Loucy (cell line): ENCODE measurements around the gene SOX1.

Experiments used
- EZH2phosphoT487 ChIP-seq: fragments of 200-600 bp; IDR thresholded peaks from 2 replicates; pipeline ENCODE4 v1.6.1; 2018; ENCODE audit warnings: antibody characterized with exemption, mild to moderate bottlenecking, moderate library complexity, borderline replicate concordance
- TF ChIP-seq, protein P1 (sequence below): fragments of 200-600 bp; sonication (generic); conservative IDR thresholded peaks from 2 replicates; pipeline ENCODE4 v1.5.1; 2014; ENCODE audit warnings: mild to moderate bottlenecking, antibody characterized with exemption, low read length

DNA sequence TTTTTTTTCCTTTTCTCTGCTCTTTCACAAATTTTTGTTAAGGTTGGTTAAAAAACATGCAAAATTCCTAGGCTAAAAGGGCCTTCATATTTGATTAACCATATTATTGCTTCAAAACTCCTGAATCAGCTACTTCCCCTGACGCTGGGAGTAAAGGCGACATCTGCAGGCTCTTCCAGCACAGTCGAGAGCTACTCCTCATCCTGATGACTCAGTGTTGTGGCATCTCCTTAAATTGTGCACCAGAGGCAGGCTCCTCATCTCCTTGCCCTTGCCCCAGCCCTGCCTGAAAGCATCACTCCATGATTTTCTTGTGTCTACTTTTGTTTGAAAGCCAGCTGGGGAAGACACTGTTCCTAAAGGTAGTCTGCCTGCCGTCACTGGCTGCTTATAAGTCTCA is 24.5 kb upstream of the SOX1 start:
- TF ChIP-seq, protein P1, sequence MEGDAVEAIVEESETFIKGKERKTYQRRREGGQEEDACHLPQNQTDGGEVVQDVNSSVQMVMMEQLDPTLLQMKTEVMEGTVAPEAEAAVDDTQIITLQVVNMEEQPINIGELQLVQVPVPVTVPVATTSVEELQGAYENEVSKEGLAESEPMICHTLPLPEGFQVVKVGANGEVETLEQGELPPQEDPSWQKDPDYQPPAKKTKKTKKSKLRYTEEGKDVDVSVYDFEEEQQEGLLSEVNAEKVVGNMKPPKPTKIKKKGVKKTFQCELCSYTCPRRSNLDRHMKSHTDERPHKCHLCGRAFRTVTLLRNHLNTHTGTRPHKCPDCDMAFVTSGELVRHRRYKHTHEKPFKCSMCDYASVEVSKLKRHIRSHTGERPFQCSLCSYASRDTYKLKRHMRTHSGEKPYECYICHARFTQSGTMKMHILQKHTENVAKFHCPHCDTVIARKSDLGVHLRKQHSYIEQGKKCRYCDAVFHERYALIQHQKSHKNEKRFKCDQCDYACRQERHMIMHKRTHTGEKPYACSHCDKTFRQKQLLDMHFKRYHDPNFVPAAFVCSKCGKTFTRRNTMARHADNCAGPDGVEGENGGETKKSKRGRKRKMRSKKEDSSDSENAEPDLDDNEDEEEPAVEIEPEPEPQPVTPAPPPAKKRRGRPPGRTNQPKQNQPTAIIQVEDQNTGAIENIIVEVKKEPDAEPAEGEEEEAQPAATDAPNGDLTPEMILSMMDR = no peak
- TF ChIP-seq EZH2phosphoT487 = no peak
